Adrenal gland (tissue), 12 donors: ENCODE measurements around the gene BCL11A. TPM values are rescaled to one million over a fixed set of nuclear protein-coding genes. Genes with fewer than 3 reads are reported as not detected.

Experiments used
- DNase-seq, 7 donors: peaks; one replicate each; pipeline ENCODE4 v3.0.0-alpha.2; 2019 to 2020
- H3K27ac ChIP-seq, 5 donors: fragments of 200-600 bp; sonication (generic) in 4 of 5; 1 replicate in 3 of 5; 2 replicates in 2 of 5; pipeline versions ENCODE4 v1.5.1 to v1.8.0; 2016 to 2020; ENCODE audit warnings: mild to moderate bottlenecking in 1 of 5
- H3K27me3 ChIP-seq: fragments of 200-600 bp; 2 replicates; pipeline ENCODE4 v1.8.0; 2021
- H3K36me3 ChIP-seq, 2 donors: fragments of 200-600 bp; replicated peaks in 1 of 2; 1 replicate in 1 of 2; 2 replicates in 1 of 2; pipeline versions ENCODE4 v1.5.1 to v1.8.0; 2018 to 2022
- H3K4me1 ChIP-seq, 2 donors: fragments of 200-600 bp; replicated peaks in 1 of 2; 1 replicate in 1 of 2; 2 replicates in 1 of 2; pipeline versions ENCODE4 v1.5.1 to v1.8.0; 2018 to 2021
- H3K4me3 ChIP-seq, 4 donors: fragments of 200-600 bp; sonication (generic) in 3 of 4; one replicate each; pipeline ENCODE4 v1.5.1; 2016 to 2018
- H3K9me3 ChIP-seq, 3 donors: fragments of 200-600 bp; sonication (generic) in 1 of 3; replicated peaks in 1 of 3; 1 replicate in 2 of 3; 2 replicates in 1 of 3; pipeline versions ENCODE4 v1.5.1 to v1.8.0; 2016 to 2021
- POLR2A ChIP-seq, 2 donors: fragments of 450-650 bp; IDR thresholded peaks; one replicate each; pipeline ENCODE4 v1.6.1; 2017; ENCODE audit warnings: antibody characterized with exemption in 2 of 2, mild to moderate bottlenecking in 2 of 2, moderate library complexity in 1 of 2
- WGBS, 4 donors: extraction: QIAGEN DNeasy Blood & Tissue Kit in 2 of 4; methylation state at CpG; one replicate each; pipeline versions ENCODE4 v1.1.5 to v1.1.7; 2013 to 2017; 5-methylcytosine and 5-hydroxymethylcytosine counted together
- intact Hi-C, 2 donors: fragments of 100-400 bp; cut with DNase I; formaldehyde crosslinking; loops; one replicate each; pipeline versions ENCODE4 v1.14.1 to v1.15.0; 2022 to 2023
- polyA plus RNA-seq, 3 donors: library from polyadenylated mRNA; stranded (reverse); fragments of 200-250 nt in 2 of 3; fragments of 350-450 nt in 1 of 3; fragmentation: Illumina TruSeq in 1 of 3; extraction: RNeasy Lipid Tissue Mini Kit (QIAGEN cat#74804) in 1 of 3; gene quantifications; one replicate each; pipeline ENCODE4 v1.2.3, GENCODE V29; 2013 to 2014
- total RNA-seq, 9 donors: library from RNA; depleted of rRNA in 4 of 9; stranded (reverse); fragments of >200 nt in 4 of 9; fragments of 120-200 nt in 1 of 9; fragmentation: NEBNext Ultra II Directional in 1 of 9; extraction: Animal tissue kit (Norgen Biotek cat#: 25700) in 1 of 9; gene quantifications; one replicate each; pipeline versions ENCODE4 v1.1.0 to v1.2.4, GENCODE V29; 2013 to 2023
- TF ChIP-seq, protein P1 (sequence below), 6 experiments: fragments of 450-650 bp in 4 of 6; fragments of 200-600 bp in 2 of 6; sonication (generic) in 1 of 6; IDR thresholded peaks; 1 replicate in 5 of 6; 2 replicates in 1 of 6; pipeline versions ENCODE4 v1.5.1 to v1.8.0; 2016 to 2021; ENCODE audit warnings: antibody characterized with exemption in 6 of 6, mild to moderate bottlenecking in 2 of 6, moderate library complexity in 1 of 6
- donor health status: healthy with polysubstance abuse.
- donor health status: Bipolar disorder and iron deficiency.
- donor health status: DM: yes; HTN: yes; CAD: no.
- donor health status: DM: no; HTN: no; CAD: no.
- donor health status: DM: no; HTN: no; CAD: no.
- donor health status: DM: yes; HTN: yes; CAD: no.

The BCL11A gene
- total and polyA plus RNA-seq, 12 donors = 2.9 to 16.7 (median 5.3) TPM

DNA sequence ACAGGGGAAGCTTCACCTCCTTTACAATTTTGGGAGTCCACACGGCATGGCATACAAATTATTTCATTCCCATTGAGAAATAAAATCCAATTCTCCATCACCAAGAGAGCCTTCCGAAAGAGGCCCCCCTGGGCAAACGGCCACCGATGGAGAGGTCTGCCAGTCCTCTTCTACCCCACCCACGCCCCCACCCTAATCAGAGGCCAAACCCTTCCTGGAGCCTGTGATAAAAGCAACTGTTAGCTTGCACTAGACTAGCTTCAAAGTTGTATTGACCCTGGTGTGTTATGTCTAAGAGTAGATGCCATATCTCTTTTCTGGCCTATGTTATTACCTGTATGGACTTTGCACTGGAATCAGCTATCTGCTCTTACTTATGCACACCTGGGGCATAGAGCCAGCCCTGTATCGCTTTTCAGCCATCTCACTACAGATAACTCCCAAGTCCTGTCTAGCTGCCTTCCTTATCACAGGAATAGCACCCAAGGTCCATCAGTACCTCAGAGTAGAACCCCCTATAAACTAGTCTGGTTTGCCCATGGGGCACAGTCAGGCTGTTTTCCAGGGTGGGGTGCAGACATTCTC lies 58.3 kb downstream of the BCL11A start:
- TF ChIP-seq, protein P1, sequence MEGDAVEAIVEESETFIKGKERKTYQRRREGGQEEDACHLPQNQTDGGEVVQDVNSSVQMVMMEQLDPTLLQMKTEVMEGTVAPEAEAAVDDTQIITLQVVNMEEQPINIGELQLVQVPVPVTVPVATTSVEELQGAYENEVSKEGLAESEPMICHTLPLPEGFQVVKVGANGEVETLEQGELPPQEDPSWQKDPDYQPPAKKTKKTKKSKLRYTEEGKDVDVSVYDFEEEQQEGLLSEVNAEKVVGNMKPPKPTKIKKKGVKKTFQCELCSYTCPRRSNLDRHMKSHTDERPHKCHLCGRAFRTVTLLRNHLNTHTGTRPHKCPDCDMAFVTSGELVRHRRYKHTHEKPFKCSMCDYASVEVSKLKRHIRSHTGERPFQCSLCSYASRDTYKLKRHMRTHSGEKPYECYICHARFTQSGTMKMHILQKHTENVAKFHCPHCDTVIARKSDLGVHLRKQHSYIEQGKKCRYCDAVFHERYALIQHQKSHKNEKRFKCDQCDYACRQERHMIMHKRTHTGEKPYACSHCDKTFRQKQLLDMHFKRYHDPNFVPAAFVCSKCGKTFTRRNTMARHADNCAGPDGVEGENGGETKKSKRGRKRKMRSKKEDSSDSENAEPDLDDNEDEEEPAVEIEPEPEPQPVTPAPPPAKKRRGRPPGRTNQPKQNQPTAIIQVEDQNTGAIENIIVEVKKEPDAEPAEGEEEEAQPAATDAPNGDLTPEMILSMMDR (IDR thresholded peaks at IDR 0.05) = no peak
- no peak for TF ChIP-seq POLR2A (IDR thresholded peaks at IDR 0.05)
- no peak overlapping the region for H3K27ac ChIP-seq
- no peaks in the 10 kb centered on the region for H3K9me3 ChIP-seq
- H3K4me1 ChIP-seq = no peaks in the 10 kb centered on the region
- no peak for DNase-seq
- 83 to 96% (median 88%) methylated on average over 6 of the region's 6 CpGs for WGBS, 4 donors
- intact Hi-C loops = no loop called here
- no peak overlapping the region for H3K4me3 ChIP-seq
- no peaks in the 10 kb centered on the region for H3K36me3 ChIP-seq
- no peaks in the 10 kb centered on the region for H3K27me3 ChIP-seq

DNA sequence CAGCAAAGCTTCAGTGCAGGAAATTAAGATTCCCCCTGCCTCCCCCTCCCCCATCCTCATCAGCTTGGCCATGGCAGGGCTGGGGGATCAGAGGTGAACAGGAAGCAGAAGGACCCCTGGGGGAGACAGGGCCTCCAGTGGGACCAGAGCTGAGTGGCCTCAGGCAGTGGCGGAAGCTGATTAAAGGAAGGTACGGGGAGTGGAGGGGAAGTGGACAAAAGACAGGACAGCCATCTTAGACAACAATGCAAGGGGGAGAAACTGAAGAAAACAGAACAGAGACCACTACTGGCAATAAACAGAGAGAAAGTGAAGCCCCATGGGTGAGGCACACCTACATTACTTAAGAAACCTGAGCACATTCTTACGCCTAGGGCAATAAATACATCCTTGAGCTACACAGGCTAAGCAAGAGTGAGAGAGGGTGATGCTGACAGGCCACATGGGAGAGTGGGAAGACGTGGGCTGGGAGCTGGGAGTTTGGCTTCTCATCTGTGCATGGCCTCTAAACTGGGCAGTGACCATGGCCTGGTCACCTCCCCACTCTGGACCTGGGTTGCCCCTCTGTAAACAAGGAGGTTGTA lies 59.6 kb downstream of the BCL11A start:
- 75 to 86% (median 83%) methylated on average over 4 of the region's 4 CpGs for WGBS, 4 donors
- Histone ChIP-seq H3K27ac (no peak overlapping the region), H3K4me1 (no peaks in the 10 kb centered on the region), H3K36me3 (no peaks in the 10 kb centered on the region), H3K4me3 (no peak overlapping the region), H3K27me3 (no peaks in the 10 kb centered on the region), H3K9me3 (no peaks in the 10 kb centered on the region)
- TF ChIP-seq, protein P1 (IDR thresholded peaks at IDR 0.05) = no peak
- no peak for TF ChIP-seq POLR2A (IDR thresholded peaks at IDR 0.05)
- intact Hi-C loops = no loop called here
- no peak for DNase-seq

DNA sequence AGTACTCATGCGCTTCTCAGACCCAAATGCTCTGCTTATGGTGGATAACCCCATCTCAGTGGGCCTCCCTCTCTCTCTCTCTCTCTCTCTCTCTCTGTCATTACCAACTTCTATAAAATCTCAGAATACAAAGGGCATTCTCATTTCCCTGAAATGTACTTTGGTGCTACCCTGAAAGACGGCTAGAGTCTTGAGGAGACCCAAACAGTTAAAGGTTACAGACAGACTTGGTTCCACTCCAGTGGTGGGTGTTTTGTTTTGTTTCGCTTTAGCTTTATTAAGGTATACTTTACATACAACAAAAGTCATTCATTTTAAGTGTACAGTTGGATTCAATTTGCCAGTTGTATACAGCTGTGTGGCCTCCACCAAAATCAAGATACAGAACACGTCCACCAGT lies 60.9 kb downstream of the BCL11A start:
- Histone ChIP-seq H3K4me3 (no peak overlapping the region), H3K27ac (no peak overlapping the region), H3K9me3 (no peaks in the 10 kb centered on the region), H3K27me3 (no peaks in the 10 kb centered on the region), H3K36me3 (no peaks in the 10 kb centered on the region), H3K4me1 (no peaks in the 10 kb centered on the region)
- 88 to 95% (median 92%) methylated on average over 4 of the region's 4 CpGs for WGBS, 4 donors
- intact Hi-C loops = no loop called here
- no peak for DNase-seq
- TF ChIP-seq, protein P1 (IDR thresholded peaks at IDR 0.05) = no peak
- no peak for TF ChIP-seq POLR2A (IDR thresholded peaks at IDR 0.05)

DNA sequence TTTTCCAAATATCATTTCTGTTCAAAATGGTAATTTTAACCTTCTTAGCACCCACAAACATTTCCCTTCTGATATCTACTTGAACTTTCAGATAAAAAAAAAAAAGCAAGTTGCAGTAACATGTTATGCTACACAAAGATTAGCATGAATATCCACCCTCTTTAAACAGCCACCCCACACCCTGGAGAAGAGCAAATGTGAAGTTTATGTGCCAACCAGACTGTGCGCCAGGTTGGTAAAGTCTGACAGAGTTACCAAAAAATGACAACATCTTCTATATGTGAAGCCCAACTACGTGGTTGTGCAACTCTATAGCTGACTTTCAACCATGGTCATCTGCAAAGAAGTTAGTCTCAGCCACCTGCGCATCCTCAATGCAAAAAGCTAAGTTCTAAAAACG lies 62.6 kb downstream of the BCL11A start:
- intact Hi-C loops = no loop called here

More for the DNA sequence above, 62.6 kb downstream of the BCL11A start:
- WGBS, 4 donors = 60 to 76% (median 67%) methylated on average over 4 of the region's 4 CpGs
- H3K4me3 ChIP-seq = no peak overlapping the region
- DNase-seq = no peak
- H3K36me3 ChIP-seq = no peaks in the 10 kb centered on the region
- no peak overlapping the region for H3K27ac ChIP-seq
- no peak for TF ChIP-seq POLR2A (IDR thresholded peaks at IDR 0.05)
- TF ChIP-seq, protein P1 (IDR thresholded peaks at IDR 0.05) = no peak
- no peaks in the 10 kb centered on the region for H3K4me1 ChIP-seq
- no peaks in the 10 kb centered on the region for H3K9me3 ChIP-seq
- no peaks in the 10 kb centered on the region for H3K27me3 ChIP-seq
